D341Med (cell line): Measurements from ENCODE around the gene ACP3.

Source experiments
- DNase-seq: peaks from one replicate; pipeline ENCODE4 v3.0.0; 2012; ENCODE audit warnings: low spot score

Gene ACP3

DNA sequence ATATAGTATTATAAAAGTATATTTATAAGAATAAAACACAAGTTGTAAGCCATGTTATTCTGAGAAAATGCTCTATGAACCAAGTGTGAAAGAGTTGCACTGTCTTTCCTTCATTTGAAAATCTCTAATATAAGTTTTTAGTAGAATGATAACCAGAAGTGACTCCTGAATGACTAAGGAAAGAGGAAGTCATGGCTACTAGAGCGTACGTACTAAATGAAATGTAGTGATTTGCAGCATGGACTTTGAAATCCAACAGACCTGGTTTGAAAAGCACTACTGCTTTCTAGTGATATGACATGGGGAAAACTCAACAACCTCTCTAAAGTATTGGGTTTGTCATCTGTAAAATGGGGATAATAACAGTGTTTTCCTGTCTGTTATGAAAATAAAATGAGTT is 89.8 kb downstream of the ACP3 start:
- DNase-seq: no peak
